MCF 10A (cell line): Measurements from ENCODE around the gene MAGI1. TPM values are rescaled to one million over a fixed set of nuclear protein-coding genes. Genes with fewer than 3 reads are reported as not detected.
A peak's percentile ranks its signal among the peaks of the same experiment; 100 is the strongest.

Experiments used
- BruUV-seq: library from RNA; stranded (reverse); fragments of 400-500 nt; replicated peaks from 2 replicates; lab custom pipeline; 2021; lab: Mats Ljungman, UMichigan
- CTCF ChIA-PET: fragments of 300-600 bp; sonication (Branson Sonifier 250); formaldehyde crosslinking; extraction: SDS; loops from one replicate; lab custom pipeline; 2021; ENCODE audit warnings: antibody characterized with exemption, inconsistent platforms; lab: Yijun Ruan, JAX
- POLR2A ChIA-PET: fragments of 300-600, 350-650 bp; sonication (Branson Sonifier 250); formaldehyde crosslinking; extraction: SDS; loops from one replicate; lab custom pipeline; 2020; ENCODE audit warnings: antibody characterized with exemption, inconsistent platforms; lab: Yijun Ruan, JAX
- DNase-seq: peaks from one replicate; pipeline ENCODE4 v3.0.0-alpha.2; 2018; ENCODE audit not compliant: unreplicated experiment
- H3K27ac Mint-ChIP-seq: one replicate; pipeline ENCODE4 v1.8.0; 2022; ENCODE audit warnings: mild to moderate bottlenecking, low read depth, mixed read lengths; ENCODE audit not compliant: unreplicated experiment
- H3K27me3 Mint-ChIP-seq: one replicate; pipeline ENCODE4 v1.8.0; 2022; ENCODE audit warnings: mixed read lengths; ENCODE audit not compliant: insufficient read depth, unreplicated experiment
- H3K36me3 Mint-ChIP-seq: one replicate; pipeline ENCODE4 v1.8.0; 2022; ENCODE audit warnings: mild to moderate bottlenecking, moderate library complexity, mixed read lengths; ENCODE audit not compliant: insufficient read depth, unreplicated experiment
- H3K4me1 Mint-ChIP-seq: one replicate; pipeline ENCODE4 v1.8.0; 2022; ENCODE audit warnings: mixed read lengths; ENCODE audit not compliant: insufficient read depth, unreplicated experiment
- H3K4me3 Mint-ChIP-seq: one replicate; pipeline ENCODE4 v1.8.0; 2022; ENCODE audit warnings: mild to moderate bottlenecking, moderate library complexity, mixed read lengths; ENCODE audit not compliant: unreplicated experiment
- H3K9me3 Mint-ChIP-seq: one replicate; pipeline ENCODE4 v1.8.0; 2022; ENCODE audit warnings: mixed read lengths; ENCODE audit not compliant: unreplicated experiment
- CTCF ChIP-seq: fragments of 200-600 bp; IDR thresholded peaks from one replicate; pipeline ENCODE4 v1.8.0; 2022; ENCODE audit warnings: antibody characterized with exemption, mild to moderate bottlenecking; ENCODE audit not compliant: unreplicated experiment
- intact Hi-C: fragments of 100-400 bp; cut with micrococcal nuclease; formaldehyde crosslinking; loops from 2 replicates; pipeline ENCODE4 v1.14.1; 2022
- total RNA-seq: library from RNA; stranded (reverse); gene quantifications from 2 replicates; pipeline ENCODE4 v1.2.3, GENCODE V29; 2022

The MAGI1 gene
- total RNA-seq, 1 experiment from 2014 or later, result 6.2 TPM

GRCh38 chr3:65672061-65672460 is 366.7 kb downstream of the MAGI1 start:
- H3K4me1 Mint-ChIP-seq, result peaks cover 9% of the 10 kb centered on the region
- no peak for DNase-seq
- no peak for TF ChIP-seq CTCF
- no peak overlapping the region for H3K27ac Mint-ChIP-seq
- no peaks in the 10 kb centered on the region for H3K9me3 Mint-ChIP-seq
- ChIA-PET CTCF (interaction anchor here (0.6 to 8.2 kb wide), 10 partner anchors 24 to 1139 kb away, joined by 3 to 102 read pairs (median 4); no protein-coding TSS in a partner anchor), POLR2A (no interaction called here)
- BruUV-seq, result no TSS peak
- intact Hi-C loops, result loop anchor here (2.0 to 5.0 kb wide), 5 partner anchors 61 to 1141 kb away; no protein-coding TSS in a partner anchor
- H3K36me3 Mint-ChIP-seq, result no peaks in the 10 kb centered on the region
- no peak overlapping the region for H3K4me3 Mint-ChIP-seq
- H3K27me3 Mint-ChIP-seq, result no peaks in the 10 kb centered on the region

GRCh38 chr3:65671004-65671403 is 367.7 kb downstream of the MAGI1 start:
- POLR2A ChIA-PET, result interaction anchor here (0.7 kb wide), 1 partner anchor 197 kb away, joined by 4 read pairs; no protein-coding TSS in a partner anchor
- DNase-seq, result peak; percentile 63
- no peaks in the 10 kb centered on the region for H3K9me3 Mint-ChIP-seq
- H3K36me3 Mint-ChIP-seq, result no peaks in the 10 kb centered on the region
- intact Hi-C loops, result loop anchor here (5.0 kb wide), 2 partner anchors 94 to 184 kb away; no protein-coding TSS in a partner anchor
- no TSS peak for BruUV-seq
- CTCF ChIA-PET, result interaction anchor here (0.6 to 8.2 kb wide), 5 partner anchors 9 to 1138 kb away, joined by 3 to 102 read pairs (median 3); no protein-coding TSS in a partner anchor
- no peak overlapping the region for H3K27ac Mint-ChIP-seq
- H3K27me3 Mint-ChIP-seq, result no peaks in the 10 kb centered on the region
- TF ChIP-seq CTCF, result no peak
- peaks cover 17% of the 10 kb centered on the region for H3K4me1 Mint-ChIP-seq
- no peak overlapping the region for H3K4me3 Mint-ChIP-seq

GRCh38 chr3:65669163-65669875 is 369.4 kb downstream of the MAGI1 start:
- Mint-ChIP-seq H3K36me3 (no peaks in the 10 kb centered on the region), H3K27me3 (no peaks in the 10 kb centered on the region), H3K27ac (peak overlapping the region; percentile 46), H3K9me3 (no peaks in the 10 kb centered on the region), H3K4me3 (peak overlapping the region; percentile 31), H3K4me1 (peaks cover 20% of the 10 kb centered on the region)
- BruUV-seq, result no TSS peak
- intact Hi-C loops, result no loop called here
- CTCF ChIA-PET, result interaction anchor here (0.6 to 8.2 kb wide), 5 partner anchors 14 to 423 kb away, joined by 3 to 102 read pairs (median 3); no protein-coding TSS in a partner anchor
- POLR2A ChIA-PET, result interaction anchor here (0.6 kb wide), 1 partner anchor 552 kb away, joined by 3 read pairs; no protein-coding TSS in a partner anchor
- DNase-seq, result peak; percentile 82
- no peak for TF ChIP-seq CTCF

GRCh38 chr3:65667963-65668362 is 370.8 kb downstream of the MAGI1 start:
- Mint-ChIP-seq H3K27ac (no peak overlapping the region), H3K9me3 (no peaks in the 10 kb centered on the region), H3K4me1 (peaks cover 20% of the 10 kb centered on the region), H3K27me3 (no peaks in the 10 kb centered on the region), H3K36me3 (no peaks in the 10 kb centered on the region), H3K4me3 (no peak overlapping the region)
- BruUV-seq, result no TSS peak
- DNase-seq, result no peak
- intact Hi-C loops, result no loop called here
- ChIA-PET POLR2A (no interaction called here), CTCF (interaction anchor here (0.6 kb wide), 1 partner anchor 13 kb away, joined by 3 read pairs; no protein-coding TSS in a partner anchor)
- TF ChIP-seq CTCF, result no peak
